ENCODE data around the gene CEACAM5.

The CEACAM5 gene

DNA sequence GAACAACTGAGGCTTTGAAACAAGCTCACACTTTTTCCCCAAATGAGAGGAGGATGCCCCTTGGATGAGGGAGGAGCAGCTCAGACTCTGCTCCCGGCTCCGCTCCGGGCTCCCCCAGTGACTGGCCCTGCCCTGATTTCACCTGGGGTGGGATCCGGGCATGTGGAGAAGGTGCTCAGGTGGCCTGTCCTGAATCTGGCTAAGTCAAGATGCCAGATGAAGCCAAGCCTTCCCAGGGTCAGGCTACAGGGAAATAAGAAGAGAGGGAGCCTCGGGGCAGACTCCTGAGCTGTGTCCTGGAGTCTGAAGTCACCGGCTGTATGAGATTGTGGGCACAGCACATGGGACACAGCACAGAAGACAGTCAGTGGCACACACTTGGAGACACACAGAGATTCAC lies 10.3 kb downstream of the CEACAM5 start:
- no peak for DNase-seq (ENCODE audit: low read depth)
- TF ChIP-seq, protein P1, sequence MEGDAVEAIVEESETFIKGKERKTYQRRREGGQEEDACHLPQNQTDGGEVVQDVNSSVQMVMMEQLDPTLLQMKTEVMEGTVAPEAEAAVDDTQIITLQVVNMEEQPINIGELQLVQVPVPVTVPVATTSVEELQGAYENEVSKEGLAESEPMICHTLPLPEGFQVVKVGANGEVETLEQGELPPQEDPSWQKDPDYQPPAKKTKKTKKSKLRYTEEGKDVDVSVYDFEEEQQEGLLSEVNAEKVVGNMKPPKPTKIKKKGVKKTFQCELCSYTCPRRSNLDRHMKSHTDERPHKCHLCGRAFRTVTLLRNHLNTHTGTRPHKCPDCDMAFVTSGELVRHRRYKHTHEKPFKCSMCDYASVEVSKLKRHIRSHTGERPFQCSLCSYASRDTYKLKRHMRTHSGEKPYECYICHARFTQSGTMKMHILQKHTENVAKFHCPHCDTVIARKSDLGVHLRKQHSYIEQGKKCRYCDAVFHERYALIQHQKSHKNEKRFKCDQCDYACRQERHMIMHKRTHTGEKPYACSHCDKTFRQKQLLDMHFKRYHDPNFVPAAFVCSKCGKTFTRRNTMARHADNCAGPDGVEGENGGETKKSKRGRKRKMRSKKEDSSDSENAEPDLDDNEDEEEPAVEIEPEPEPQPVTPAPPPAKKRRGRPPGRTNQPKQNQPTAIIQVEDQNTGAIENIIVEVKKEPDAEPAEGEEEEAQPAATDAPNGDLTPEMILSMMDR (IDR thresholded peaks at IDR 0.05; ENCODE audit: low read length, missing control alignments), result no peak
- H3K4me3 ChIP-seq (replicated peaks; ENCODE audit: low read depth, low read length), result no peak overlapping the region

DNA sequence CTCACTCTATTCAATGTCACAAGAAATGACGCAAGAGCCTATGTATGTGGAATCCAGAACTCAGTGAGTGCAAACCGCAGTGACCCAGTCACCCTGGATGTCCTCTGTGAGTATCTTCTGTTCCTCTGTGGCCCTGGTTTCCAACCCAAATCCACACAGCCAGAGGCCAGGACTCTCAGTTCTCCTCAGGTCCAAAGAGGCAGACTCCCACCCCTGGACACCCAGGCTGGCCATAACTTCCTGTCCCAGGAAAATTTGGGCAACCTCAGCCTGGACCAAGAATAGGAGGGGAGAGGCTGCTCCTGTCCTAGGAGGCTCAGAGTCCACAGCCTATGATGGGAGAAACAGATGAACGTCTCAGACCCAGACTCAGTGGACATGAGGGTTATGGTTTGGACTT lies 11.7 kb downstream of the CEACAM5 start:
- DNase-seq (ENCODE audit: low read depth), result no peak
- TF ChIP-seq, protein P1 (IDR thresholded peaks at IDR 0.05; ENCODE audit: low read length, missing control alignments), result no peak

DNA sequence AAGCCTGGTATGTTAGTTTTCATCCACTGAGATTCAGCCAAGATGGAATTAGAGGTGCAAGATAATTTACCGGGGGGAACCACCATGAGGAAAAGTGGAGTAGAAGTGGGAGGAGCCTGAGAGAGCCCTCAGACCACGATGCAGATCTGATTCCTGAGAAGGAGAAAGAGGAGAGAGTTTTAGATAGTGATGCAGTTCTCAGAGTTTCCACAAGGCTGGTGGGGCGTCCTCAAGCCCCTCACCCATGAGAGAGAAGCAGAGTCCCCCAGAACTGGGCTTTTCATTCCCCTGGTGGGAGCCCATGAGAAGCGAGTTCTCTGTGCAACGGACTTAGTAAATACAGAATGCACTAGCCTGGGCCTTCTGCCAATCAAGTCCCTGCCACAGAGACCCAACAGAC lies 18.1 kb downstream of the CEACAM5 start:
- H3K4me3 ChIP-seq (replicated peaks; ENCODE audit: low read depth, low read length), result no peak overlapping the region
- TF ChIP-seq, protein P1 (IDR thresholded peaks at IDR 0.05; ENCODE audit: low read length, missing control alignments), result no peak
- no peak for DNase-seq (ENCODE audit: low read depth)

More for the DNA sequence above, 11.7 kb downstream of the CEACAM5 start:
- no peak overlapping the region for H3K4me3 ChIP-seq (replicated peaks; ENCODE audit: low read depth, low read length)

DNA sequence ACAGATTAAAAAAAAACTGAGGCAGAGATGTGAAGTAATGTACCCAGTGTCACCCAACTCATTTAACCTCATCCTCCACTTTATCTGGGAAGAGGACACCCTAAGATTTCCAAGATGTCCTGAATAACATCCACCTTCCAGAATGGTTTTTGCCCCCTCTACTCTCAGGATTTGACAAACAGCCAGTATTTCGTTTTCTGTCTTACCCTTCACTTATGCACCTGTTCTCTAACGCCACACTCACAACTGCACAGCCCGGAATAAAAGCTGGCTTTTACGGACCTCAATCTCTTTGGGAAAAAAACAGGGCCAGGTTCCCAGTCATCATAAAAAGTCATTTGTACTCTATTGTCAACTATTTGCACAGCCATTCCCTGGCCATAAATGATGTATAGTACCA lies 25.7 kb downstream of the CEACAM5 start:
- H3K4me3 ChIP-seq (replicated peaks; ENCODE audit: low read depth, low read length), result no peak overlapping the region
- TF ChIP-seq, protein P1 (IDR thresholded peaks at IDR 0.05; ENCODE audit: low read length, missing control alignments), result no peak
- DNase-seq (ENCODE audit: low read depth), result no peak

DNA sequence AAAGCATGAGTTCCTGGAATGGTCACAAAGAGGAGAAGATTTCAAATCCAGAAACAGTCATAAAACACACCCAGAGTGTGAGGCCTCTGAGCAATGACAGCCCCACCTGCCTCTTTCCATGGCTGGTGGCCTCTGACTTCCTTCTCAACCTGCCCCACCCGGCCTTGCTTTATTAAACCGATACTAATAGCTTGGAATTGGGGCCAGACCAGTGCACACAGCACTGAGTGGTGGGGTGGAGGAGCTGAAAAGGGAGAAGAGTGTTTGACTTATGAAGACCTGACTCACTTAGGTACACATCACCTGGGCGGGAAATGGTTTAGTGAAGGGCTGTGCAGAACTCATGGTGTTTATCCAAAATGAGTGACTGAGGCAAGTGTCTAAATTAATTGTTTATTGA lies 26.2 kb downstream of the CEACAM5 start:
- H3K4me3 ChIP-seq (replicated peaks; ENCODE audit: low read depth, low read length), result no peak overlapping the region
- TF ChIP-seq, protein P1 (IDR thresholded peaks at IDR 0.05; ENCODE audit: low read length, missing control alignments), result no peak
- DNase-seq (ENCODE audit: low read depth), result no peak

DNA sequence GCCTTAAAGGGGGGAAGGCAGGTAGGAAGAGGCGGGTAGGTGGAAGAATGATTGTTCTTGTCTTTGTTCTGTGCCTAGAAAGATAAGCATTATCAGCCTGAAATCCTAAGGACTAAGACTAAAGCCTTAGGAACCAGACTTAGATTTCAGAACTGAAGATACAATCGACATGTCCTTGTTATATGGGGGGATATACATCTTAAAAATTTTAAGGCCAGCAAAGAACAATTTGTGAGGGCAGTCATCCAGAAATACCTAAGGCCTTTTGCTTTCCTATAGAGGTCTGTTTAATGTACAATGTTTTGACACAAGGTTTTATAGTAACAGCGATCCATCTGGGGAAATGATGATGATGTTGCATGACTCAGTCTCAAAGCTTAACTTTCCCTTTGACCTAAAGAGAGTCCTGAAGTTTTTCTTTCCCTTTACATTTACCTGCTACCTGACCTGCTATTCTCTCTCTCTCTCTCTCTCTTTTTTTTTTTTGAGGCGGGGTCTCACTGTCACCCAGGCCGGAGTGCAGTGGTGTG lies 26.7 kb downstream of the CEACAM5 start:
- no peak overlapping the region for H3K4me3 ChIP-seq (replicated peaks; ENCODE audit: low read depth, low read length)
- TF ChIP-seq, protein P1 (IDR thresholded peaks at IDR 0.05; ENCODE audit: low read length, missing control alignments), result no peak
- DNase-seq (ENCODE audit: low read depth), result no peak

DNA sequence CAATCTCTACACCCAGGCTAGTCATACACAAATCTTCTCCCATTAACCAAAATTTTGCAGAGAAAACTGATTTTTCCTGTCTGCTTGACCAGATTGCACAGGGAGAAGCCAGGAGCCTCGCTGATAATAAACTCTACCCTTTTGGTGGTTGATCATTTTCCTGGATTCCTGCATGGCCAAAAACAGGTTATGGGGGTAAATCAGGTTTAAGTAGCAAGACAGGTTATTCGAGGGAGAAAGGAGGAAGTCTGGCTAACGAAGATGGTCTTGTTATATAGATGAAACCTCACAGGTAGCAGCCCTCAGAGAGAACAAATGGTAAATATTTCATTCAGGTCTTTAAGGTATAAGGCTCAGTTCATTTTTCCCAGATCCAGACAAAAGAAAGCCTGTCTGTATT lies 30.9 kb downstream of the CEACAM5 start:
- TF ChIP-seq, protein P1 (IDR thresholded peaks at IDR 0.05; ENCODE audit: low read length, missing control alignments), result no peak
- no peak for DNase-seq (ENCODE audit: low read depth)
- H3K4me3 ChIP-seq (replicated peaks; ENCODE audit: low read depth, low read length), result no peak overlapping the region

Data from fibroblast of pulmonary artery (primary cell).